Esophagus squamous epithelium (tissue), 4 donors: Measurements from ENCODE around the gene DNAJB6.

Source experiments
- CTCF ChIP-seq, 6 experiments: fragments of 450-650 bp in 4 of 6; fragments of 200-600 bp in 2 of 6; sonication (generic) in 2 of 6; IDR thresholded peaks; one replicate each; pipeline ENCODE4 v1.5.1; 2016 to 2019; ENCODE audit warnings: antibody characterized with exemption in 6 of 6, mild to moderate bottlenecking in 4 of 6, moderate library complexity in 4 of 6
- POLR2A ChIP-seq, 4 donors: fragments of 450-650 bp; IDR thresholded peaks; one replicate each; pipeline ENCODE4 v1.6.1; 2017; ENCODE audit warnings: antibody characterized with exemption in 4 of 4, mild to moderate bottlenecking in 4 of 4, moderate library complexity in 3 of 4

GRCh38 chr7:157445956-157446295 lies 109.1 kb downstream of the DNAJB6 start:
- TF ChIP-seq POLR2A (IDR thresholded peaks at IDR 0.05) (no peak), CTCF (IDR thresholded peaks at IDR 0.05) (no peak)
